NB4 (cell line): ENCODE measurements around the gene KCNIP2.
A peak's percentile ranks its signal among the peaks of the same experiment; 100 is the strongest.

Experiments used
- DNase-seq: peaks from one replicate; pipeline ENCODE4 v3.0.0; 2010; ENCODE audit warnings: low read depth
- H3K4me3 ChIP-seq: one replicate; pipeline ENCODE4 v1.5.1; 2011; ENCODE audit warnings: mild to moderate bottlenecking, low read depth, low read length, moderate library complexity
- MAX ChIP-seq: IDR thresholded peaks from 2 replicates; pipeline ENCODE4 v1.6.1; 2011; ENCODE audit warnings: low read depth, low read length
- MYC ChIP-seq: IDR thresholded peaks from 2 replicates; pipeline ENCODE4 v1.6.1; 2011; ENCODE audit warnings: low read depth, low read length
- POLR2A ChIP-seq: IDR thresholded peaks from 2 replicates; pipeline ENCODE4 v1.6.1; 2011; ENCODE audit warnings: mild to moderate bottlenecking; ENCODE audit not compliant: insufficient read length; ENCODE audit errors: extremely low read depth
- TF ChIP-seq, protein P1 (sequence below): IDR thresholded peaks from one replicate; pipeline ENCODE4 v1.5.1; 2012; ENCODE audit warnings: low read depth, low read length

KCNIP2 gene

GRCh38 chr10:101785801-101786200 is 57.8 kb downstream of the KCNIP2 start:
- no peak overlapping the region for H3K4me3 ChIP-seq
- no peak for DNase-seq
- TF ChIP-seq POLR2A: no peak
- TF ChIP-seq, protein P1, sequence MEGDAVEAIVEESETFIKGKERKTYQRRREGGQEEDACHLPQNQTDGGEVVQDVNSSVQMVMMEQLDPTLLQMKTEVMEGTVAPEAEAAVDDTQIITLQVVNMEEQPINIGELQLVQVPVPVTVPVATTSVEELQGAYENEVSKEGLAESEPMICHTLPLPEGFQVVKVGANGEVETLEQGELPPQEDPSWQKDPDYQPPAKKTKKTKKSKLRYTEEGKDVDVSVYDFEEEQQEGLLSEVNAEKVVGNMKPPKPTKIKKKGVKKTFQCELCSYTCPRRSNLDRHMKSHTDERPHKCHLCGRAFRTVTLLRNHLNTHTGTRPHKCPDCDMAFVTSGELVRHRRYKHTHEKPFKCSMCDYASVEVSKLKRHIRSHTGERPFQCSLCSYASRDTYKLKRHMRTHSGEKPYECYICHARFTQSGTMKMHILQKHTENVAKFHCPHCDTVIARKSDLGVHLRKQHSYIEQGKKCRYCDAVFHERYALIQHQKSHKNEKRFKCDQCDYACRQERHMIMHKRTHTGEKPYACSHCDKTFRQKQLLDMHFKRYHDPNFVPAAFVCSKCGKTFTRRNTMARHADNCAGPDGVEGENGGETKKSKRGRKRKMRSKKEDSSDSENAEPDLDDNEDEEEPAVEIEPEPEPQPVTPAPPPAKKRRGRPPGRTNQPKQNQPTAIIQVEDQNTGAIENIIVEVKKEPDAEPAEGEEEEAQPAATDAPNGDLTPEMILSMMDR: no peak

- TF ChIP-seq MAX (no peak), POLR2A (no peak), MYC (no peak)
- TF ChIP-seq, protein P1: no peak
- no peak overlapping the region for H3K4me3 ChIP-seq
- DNase-seq: no peak
These were observed 59.0 kb downstream of the KCNIP2 start for GRCh38 chr10:101784558-101784957.

DNA sequence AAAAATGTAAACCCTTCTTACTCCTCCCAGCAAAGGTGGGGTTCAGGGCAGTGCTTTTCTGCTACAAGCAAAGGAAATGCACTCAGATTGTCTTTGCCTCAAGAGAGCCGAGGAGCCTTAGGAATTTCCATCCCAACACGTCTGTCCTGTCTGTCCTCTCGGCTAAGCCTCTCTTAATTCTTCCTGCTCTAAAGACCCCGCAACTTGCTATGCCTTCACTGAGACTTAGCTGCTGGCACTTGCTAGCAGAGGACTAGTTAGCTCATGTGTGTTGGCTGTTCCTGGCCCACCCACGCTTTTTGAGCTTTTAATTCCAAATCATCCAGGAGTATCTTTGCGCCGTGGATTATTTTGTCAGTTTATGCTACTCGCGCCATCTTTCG is 59.9 kb downstream of the KCNIP2 start:
- peak overlapping the region; percentile 96 for H3K4me3 ChIP-seq
- TF ChIP-seq, protein P1: no peak
- no peak for TF ChIP-seq POLR2A
- no peak for TF ChIP-seq MAX
- TF ChIP-seq MYC: no peak
- no peak for DNase-seq

GRCh38 chr10:101782811-101783735 is 60.5 kb downstream of the KCNIP2 start, which contains the start of gene NPM3:
TSS of gene NPM3 (minus strand) at chr10:101783446. CDS start at chr10:101783390, 56 bp downstream.
- TF ChIP-seq MAX: peak; percentile 79
- TF ChIP-seq, protein P1: no peak
- TF ChIP-seq POLR2A: peak; percentile 58
- TF ChIP-seq MYC: peak; percentile 89
- peak; percentile 91 for DNase-seq
- peak within 1 kb of the TSS; percentile 96 for H3K4me3 ChIP-seq

- peak overlapping the region; percentile 96 for H3K4me3 ChIP-seq
- TF ChIP-seq MYC: no peak
- no peak for TF ChIP-seq MAX
- no peak for TF ChIP-seq POLR2A
- TF ChIP-seq, protein P1: no peak
- DNase-seq: peak; percentile 30
These were observed 61.4 kb downstream of the KCNIP2 start for GRCh38 chr10:101781984-101782810.
